DMS 273 (cell line): Measurements from ENCODE around the gene INSR.
"Not testable (repeated sequence)": the region's sequence is repeated elsewhere in the genome, so short reads cannot be mapped to it uniquely, and the experiment has no call there.

Experiments
- DNase-seq: peaks from one replicate; lab custom pipeline; 2025; ENCODE audit not compliant: unreplicated experiment; lab: John Stamatoyannopoulos, UW

INSR gene

DNA sequence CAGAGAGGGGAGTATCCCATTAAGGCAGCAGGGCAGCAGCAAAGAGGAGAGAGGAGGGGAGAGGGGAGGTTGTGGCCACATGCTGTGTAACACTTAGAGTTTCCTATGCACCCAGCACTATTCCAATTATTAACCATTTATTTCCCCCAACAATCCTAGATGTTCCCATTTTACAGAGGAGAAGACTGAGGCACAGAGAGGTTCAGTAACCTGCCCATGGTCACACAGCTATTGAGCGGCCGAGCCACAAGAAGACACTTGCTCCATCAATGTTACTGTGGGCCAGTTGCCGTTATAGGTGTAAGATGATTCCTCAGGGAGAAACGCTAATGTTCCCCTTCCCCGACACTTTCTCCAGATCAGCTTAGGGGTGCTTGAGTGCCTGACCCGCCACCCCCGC lies 69.2 kb downstream of the INSR start:
- no peak for DNase-seq

DNA sequence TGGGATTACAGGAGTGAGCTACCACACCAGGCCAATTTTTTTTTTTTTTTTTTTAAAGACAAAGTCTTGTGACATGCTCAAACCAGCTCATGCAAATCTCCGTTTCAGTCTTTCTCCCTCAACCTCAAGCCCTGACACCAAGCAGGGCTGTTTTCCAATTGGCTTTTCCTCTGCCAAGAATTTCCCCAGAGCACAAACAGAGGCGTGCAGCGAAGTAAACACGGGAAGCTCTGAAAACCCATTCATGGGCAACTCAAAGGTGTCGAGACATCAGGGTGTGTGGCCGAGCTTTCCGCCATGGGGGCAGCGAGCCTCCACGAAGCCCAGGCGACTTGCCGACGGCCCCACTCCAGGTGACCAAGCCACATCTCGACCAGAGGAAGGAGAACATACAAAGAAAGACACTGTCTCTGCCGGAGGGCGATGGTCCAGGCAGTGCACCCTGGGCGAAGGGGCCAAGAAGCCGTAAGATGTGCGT lies 70.0 kb downstream of the INSR start:
- no peak for DNase-seq

- no peak for DNase-seq
These were observed 70.8 kb downstream of the INSR start for GRCh38 chr19:7223429-7223828.

GRCh38 chr19:7219056-7219455 lies 75.2 kb downstream of the INSR start:
- DNase-seq = no peak

DNA sequence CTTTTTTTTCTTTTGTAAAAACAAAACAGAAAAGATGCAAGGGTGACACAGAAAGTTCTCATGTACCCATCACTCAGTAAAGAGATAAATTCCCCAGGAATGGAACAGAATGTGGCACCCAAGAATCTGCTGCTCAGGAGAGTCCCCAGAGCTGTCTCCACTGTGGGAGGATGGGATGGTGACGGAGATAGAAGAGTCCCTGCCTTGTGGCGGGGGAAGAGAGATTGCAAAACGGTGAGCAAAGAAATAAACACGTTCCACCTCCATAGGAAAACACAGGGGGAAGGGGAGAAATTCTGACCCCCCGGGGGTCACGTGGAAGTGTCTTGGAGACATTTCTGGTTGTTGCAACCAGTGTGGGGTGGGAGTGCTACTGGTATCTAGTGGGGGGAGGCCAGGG lies 76.4 kb downstream of the INSR start:
- no peak for DNase-seq

- no peak for DNase-seq
These were observed 77.8 kb downstream of the INSR start for GRCh38 chr19:7216373-7216902.

DNA sequence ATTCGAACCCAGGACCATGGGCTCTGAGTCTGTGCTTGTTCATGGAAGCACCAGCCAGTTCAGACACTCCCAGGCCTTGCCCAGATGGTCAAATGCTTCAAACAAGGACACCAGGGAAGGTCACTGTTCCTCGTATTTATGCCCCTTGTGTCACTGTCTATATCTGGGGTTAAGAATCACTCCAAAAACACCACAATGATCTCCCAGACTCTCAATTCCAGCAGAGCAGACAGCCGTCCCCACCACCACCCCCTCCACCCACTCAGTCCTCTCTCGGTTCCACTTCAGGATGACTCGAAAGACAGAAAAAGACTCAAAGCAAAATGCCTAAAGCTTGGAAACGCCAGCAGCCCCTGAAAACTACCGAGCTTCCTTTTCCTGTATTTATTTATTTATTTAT lies 79.0 kb downstream of the INSR start:
- DNase-seq = no peak

GRCh38 chr19:7214324-7215089 lies 79.7 kb downstream of the INSR start:
- DNase-seq = no peak

GRCh38 chr19:7213628-7214323 lies 80.4 kb downstream of the INSR start:
- DNase-seq = no peak

GRCh38 chr19:7211191-7211951 lies 82.8 kb downstream of the INSR start:
- DNase-seq = no peak

- DNase-seq = no peak
These were observed 83.9 kb downstream of the INSR start for GRCh38 chr19:7210359-7210758.

GRCh38 chr19:7209597-7210325 lies 84.5 kb downstream of the INSR start:
- DNase-seq = not testable (repeated sequence)

DNA sequence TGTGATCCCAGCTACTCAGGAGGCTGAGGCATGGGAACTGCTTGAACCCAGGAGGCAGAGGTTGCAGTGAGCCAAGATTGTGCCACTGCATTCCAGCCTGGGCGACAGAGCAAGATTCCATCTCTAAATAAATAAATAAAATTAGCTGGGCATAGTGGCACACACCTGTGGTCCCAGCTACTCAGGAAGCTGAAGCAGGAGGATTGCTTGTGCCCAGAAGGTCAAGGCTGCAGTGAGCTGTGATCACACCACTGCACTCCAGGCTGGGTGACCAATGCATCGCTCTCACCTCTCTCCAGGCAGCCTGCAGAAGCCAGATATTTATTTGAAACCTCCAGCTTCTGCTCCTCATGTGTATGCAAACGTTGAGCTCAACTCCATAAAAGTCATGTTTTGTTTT lies 85.2 kb downstream of the INSR start:
- not testable (repeated sequence) for DNase-seq

- no peak for DNase-seq
These were observed 90.9 kb downstream of the INSR start for GRCh38 chr19:7203332-7203731.

DNA sequence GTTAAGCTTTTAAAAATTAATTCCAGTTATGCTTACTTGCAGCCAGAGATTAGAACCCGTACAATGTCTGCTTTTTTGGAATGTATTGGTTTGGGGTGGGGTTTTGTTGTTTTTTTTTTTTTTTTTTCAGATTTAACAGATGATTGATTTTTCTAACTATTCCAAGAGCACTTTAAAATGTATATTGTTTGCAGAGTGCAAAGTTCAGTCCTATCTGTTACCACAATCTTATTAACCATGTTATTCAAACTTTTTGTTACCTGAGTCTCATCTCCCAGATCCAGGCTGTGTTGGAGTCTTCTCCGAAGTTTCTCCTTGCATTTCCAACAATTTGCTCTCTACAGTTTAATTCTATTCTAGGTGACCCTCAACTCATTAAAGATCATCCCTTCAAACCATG lies 91.3 kb downstream of the INSR start:
- DNase-seq = no peak

GRCh38 chr19:7200736-7201135 lies 93.5 kb downstream of the INSR start:
- DNase-seq = no peak

DNA sequence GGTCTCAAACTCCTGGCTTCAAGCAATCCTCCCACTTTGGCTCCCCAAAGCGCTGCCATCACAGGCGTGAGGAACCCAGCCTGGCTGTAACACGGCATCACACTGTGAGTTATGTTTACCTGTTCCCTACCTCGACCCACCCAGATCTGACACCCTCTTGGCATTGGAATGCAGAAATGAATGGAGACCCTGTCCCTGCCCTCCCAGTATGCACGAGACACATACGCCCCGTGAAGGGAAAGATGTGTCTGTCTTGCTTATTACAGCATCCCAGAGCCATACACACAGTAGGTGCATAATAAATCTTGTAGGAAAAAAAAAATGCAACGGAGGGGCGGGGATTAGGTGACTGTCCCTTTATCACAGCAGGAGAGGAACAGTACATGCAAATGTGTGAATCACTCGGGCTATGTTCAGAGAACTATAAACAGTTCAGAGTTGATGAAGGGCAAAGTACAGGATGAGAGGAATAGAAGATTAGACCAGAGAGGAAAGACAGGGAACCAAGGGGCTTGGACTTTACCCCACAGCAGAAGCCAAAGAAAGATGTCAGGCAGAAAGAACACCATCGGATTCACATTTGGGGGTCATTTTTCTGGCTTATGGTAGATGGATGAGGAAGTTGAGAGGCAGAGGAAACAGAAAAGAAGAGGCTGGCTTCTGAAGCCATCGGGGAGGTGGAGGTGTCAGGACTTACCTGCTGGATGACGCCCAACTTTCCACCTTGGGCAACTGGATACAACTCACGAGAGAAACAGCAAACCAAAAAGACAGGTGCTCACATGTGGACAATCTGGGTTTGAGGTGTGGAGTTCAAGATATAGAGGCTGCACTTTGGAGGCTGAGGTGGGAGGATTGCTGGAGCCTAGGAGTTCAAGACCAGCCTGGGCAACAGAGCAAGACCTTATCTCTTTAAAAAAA lies 94.3 kb downstream of the INSR start:
- DNase-seq = no peak

DNA sequence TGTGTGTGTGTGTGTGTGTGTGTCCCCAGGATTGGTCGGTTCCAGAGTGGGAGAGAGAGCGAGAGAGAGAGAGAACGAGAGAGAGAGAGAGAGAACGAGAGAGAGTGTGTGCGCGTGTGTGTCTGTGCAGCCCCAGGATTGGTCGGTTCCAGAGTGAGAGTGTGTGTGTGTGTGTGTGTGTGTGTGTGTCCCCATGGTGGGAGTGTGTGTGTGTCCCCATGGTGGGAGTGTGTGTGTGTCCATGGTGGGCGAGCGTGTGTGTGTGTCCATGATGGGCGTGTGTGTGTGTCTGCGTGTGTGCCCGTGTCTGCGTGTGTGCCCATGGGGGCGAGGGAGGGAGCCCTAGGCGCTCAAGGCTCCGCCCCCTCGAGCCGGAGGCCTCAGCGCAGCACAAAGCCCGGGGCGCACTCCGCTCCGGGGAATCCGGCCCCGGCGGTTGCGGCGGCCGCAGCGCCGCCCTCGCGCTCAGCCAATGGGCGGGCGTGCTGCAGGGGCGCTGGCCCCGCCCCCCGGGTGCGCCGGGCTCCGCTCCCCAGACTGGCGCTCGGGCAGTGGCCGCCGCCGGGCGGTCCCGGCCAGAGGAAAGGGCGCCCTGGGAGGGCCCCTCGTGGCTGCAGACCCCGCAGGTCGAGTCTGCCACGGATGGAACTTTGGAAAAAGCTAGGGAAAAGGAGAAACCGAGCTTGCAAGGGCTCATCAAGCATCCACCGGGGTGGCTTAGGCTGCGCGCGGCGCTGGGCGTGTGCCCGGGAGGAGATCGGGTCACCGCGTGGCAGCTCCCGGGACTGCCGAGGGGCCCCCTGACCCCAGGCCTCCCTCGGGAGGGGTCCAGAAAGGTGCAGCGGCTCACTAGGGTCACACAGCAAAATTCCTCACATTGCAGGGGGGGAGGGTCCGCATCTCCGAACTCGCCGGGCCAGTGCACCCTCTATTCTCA lies 96.2 kb downstream of the INSR start:
- DNase-seq = peak; percentile 98
